MM.1S (cell line): ENCODE measurements around the gene QSOX1.

ENCODE experiments used
- CTCF ChIP-seq: fragments of 300-600 bp; sonication (generic); IDR thresholded peaks from 2 replicates; pipeline ENCODE4 v1.5.1; 2016; ENCODE audit warnings: antibody characterized with exemption, low read length, mixed read lengths
- EZH2 ChIP-seq: fragments of 300-600 bp; sonication (generic); optimal IDR thresholded peaks from 2 replicates; pipeline ENCODE3; 2017; ENCODE audit warnings: low read depth, mild to moderate bottlenecking, antibody characterized with exemption, low read length, mixed read lengths

- TF ChIP-seq CTCF (no peak), EZH2 (no peak)
Observed at GRCh38 chr1:180237869-180238476, 83.3 kb downstream of the QSOX1 start.
